ENCODE data around the gene SLC35C1. TPM values are rescaled to one million over a fixed set of nuclear protein-coding genes. Genes with fewer than 3 reads are reported as not detected.
"Not testable (repeated sequence)": the region's sequence is repeated elsewhere in the genome, so short reads cannot be mapped to it uniquely, and the experiment has no call there.

Gene SLC35C1
- total and polyA plus RNA-seq, 5 donors from 2014 or later, result 8.1 to 18.4 (median 12.4) TPM

- DNase-seq; H3K27me3 Mint-ChIP-seq; H3K27ac Mint-ChIP-seq; ATAC-seq (ENCODE audit: low read depth in 2 of 2); H3K27ac ChIP-seq (ENCODE audit: insufficient read depth, low read length, poor library complexity, severe bottlenecking); H3K27me3 ChIP-seq (ENCODE audit: control insufficient read depth, insufficient read depth, low read length); H3K9me3 ChIP-seq (ENCODE audit: control insufficient read depth in 2 of 2, low read length in 2 of 2); H3K9me3 Mint-ChIP-seq; H3K4me3 ChIP-seq (ENCODE audit: low read depth, low read length): not testable (repeated sequence)
- H3K4me1 ChIP-seq (ENCODE audit: control insufficient read depth, insufficient read depth, low read length, poor library complexity, severe bottlenecking), result peaks cover 46% of the 10 kb centered on the region
- Mint-ChIP-seq H3K36me3 (peaks cover 12% of the 10 kb centered on the region), H3K4me3 (peak overlapping the region in 2 of 4 donors; percentile 27 to 99), H3K4me1 (peaks cover 10 to 54% (median 36%) of the 10 kb centered on the region in 4 donors)
- peaks cover 20% of the 10 kb centered on the region for H3K36me3 ChIP-seq (ENCODE audit: control insufficient read depth, insufficient read depth, low read length)
These were observed 3.5 kb downstream of the SLC35C1 start for GRCh38 chr11:45808427-45808826.

GRCh38 chr11:45809456-45810395 is 4.8 kb downstream of the SLC35C1 start:
- H3K36me3 Mint-ChIP-seq, result peaks cover 12% of the 10 kb centered on the region
- no peaks in the 10 kb centered on the region for H3K27me3 ChIP-seq (ENCODE audit: control insufficient read depth, insufficient read depth, low read length)
- peak overlapping the region; percentile 39 to 77 (median 56) for H3K27ac Mint-ChIP-seq
- H3K36me3 ChIP-seq (ENCODE audit: control insufficient read depth, insufficient read depth, low read length), result peaks cover 20% of the 10 kb centered on the region
- H3K9me3 ChIP-seq (ENCODE audit: control insufficient read depth in 2 of 2, low read length in 2 of 2), result no peaks in the 10 kb centered on the region
- H3K9me3 Mint-ChIP-seq, result no peaks in the 10 kb centered on the region
- H3K4me1 Mint-ChIP-seq, result peaks cover 10 to 51% (median 35%) of the 10 kb centered on the region in 4 donors
- peak overlapping the region in 3 of 4 donors; percentile 59 to 99 (median 74) for H3K4me3 Mint-ChIP-seq
- H3K27ac ChIP-seq (ENCODE audit: insufficient read depth, low read length, poor library complexity, severe bottlenecking), result no peak overlapping the region
- no peak overlapping the region for H3K4me3 ChIP-seq (ENCODE audit: low read depth, low read length)
- DNase-seq (no peak), ATAC-seq (ENCODE audit: low read depth in 2 of 2) (no peak)
- H3K27me3 Mint-ChIP-seq, result no peaks in the 10 kb centered on the region
- peaks cover 35% of the 10 kb centered on the region for H3K4me1 ChIP-seq (ENCODE audit: control insufficient read depth, insufficient read depth, low read length, poor library complexity, severe bottlenecking)

- DNase-seq (no peak), ATAC-seq (ENCODE audit: low read depth in 2 of 2) (no peak)
- Histone ChIP-seq H3K4me3 (ENCODE audit: low read depth, low read length) (no peak overlapping the region), H3K9me3 (ENCODE audit: control insufficient read depth in 2 of 2, low read length in 2 of 2) (no peaks in the 10 kb centered on the region), H3K4me1 (ENCODE audit: control insufficient read depth, insufficient read depth, low read length, poor library complexity, severe bottlenecking) (peaks cover 31% of the 10 kb centered on the region), H3K27me3 (ENCODE audit: control insufficient read depth, insufficient read depth, low read length) (no peaks in the 10 kb centered on the region), H3K36me3 (ENCODE audit: control insufficient read depth, insufficient read depth, low read length) (peaks cover 20% of the 10 kb centered on the region), H3K27ac (ENCODE audit: insufficient read depth, low read length, poor library complexity, severe bottlenecking) (no peak overlapping the region)
- Mint-ChIP-seq H3K4me1 (peaks cover 10 to 50% (median 34%) of the 10 kb centered on the region in 4 donors), H3K4me3 (no peak overlapping the region), H3K27me3 (no peaks in the 10 kb centered on the region), H3K9me3 (no peaks in the 10 kb centered on the region), H3K27ac (peak overlapping the region; percentile 39 to 77 (median 56)), H3K36me3 (peaks cover 12% of the 10 kb centered on the region)
These were observed 5.6 kb downstream of the SLC35C1 start for GRCh38 chr11:45810431-45811108.

- ATAC-seq (ENCODE audit: low read depth in 2 of 2), result no peak
- Histone ChIP-seq H3K36me3 (ENCODE audit: control insufficient read depth, insufficient read depth, low read length) (peaks cover 20% of the 10 kb centered on the region), H3K9me3 (ENCODE audit: control insufficient read depth in 2 of 2, low read length in 2 of 2) (no peaks in the 10 kb centered on the region), H3K4me3 (ENCODE audit: low read depth, low read length) (no peak overlapping the region), H3K4me1 (ENCODE audit: control insufficient read depth, insufficient read depth, low read length, poor library complexity, severe bottlenecking) (peaks cover 26% of the 10 kb centered on the region), H3K27me3 (ENCODE audit: control insufficient read depth, insufficient read depth, low read length) (no peaks in the 10 kb centered on the region), H3K27ac (ENCODE audit: insufficient read depth, low read length, poor library complexity, severe bottlenecking) (no peak overlapping the region)
- Mint-ChIP-seq H3K4me3 (no peak overlapping the region), H3K27ac (no peak overlapping the region), H3K4me1 (peaks cover 10 to 45% (median 32%) of the 10 kb centered on the region in 4 donors), H3K36me3 (peaks cover 12% of the 10 kb centered on the region), H3K27me3 (no peaks in the 10 kb centered on the region), H3K9me3 (no peaks in the 10 kb centered on the region)
- DNase-seq, result no peak
These were observed 6.1 kb downstream of the SLC35C1 start for GRCh38 chr11:45811109-45811435.

GRCh38 chr11:45811571-45812290 is 6.8 kb downstream of the SLC35C1 start:
- DNase-seq (no peak), ATAC-seq (ENCODE audit: low read depth in 2 of 2) (no peak)
- Mint-ChIP-seq H3K9me3 (no peaks in the 10 kb centered on the region), H3K27me3 (no peaks in the 10 kb centered on the region), H3K4me3 (no peak overlapping the region), H3K36me3 (peaks cover 9% of the 10 kb centered on the region), H3K27ac (peak overlapping the region in 1 of 3 donors; percentile 35), H3K4me1 (peaks cover 10 to 38% (median 26%) of the 10 kb centered on the region in 4 donors)
- H3K27me3 ChIP-seq (ENCODE audit: control insufficient read depth, insufficient read depth, low read length), result no peaks in the 10 kb centered on the region
- H3K9me3 ChIP-seq (ENCODE audit: control insufficient read depth in 2 of 2, low read length in 2 of 2), result no peaks in the 10 kb centered on the region
- H3K4me3 ChIP-seq (ENCODE audit: low read depth, low read length), result no peak overlapping the region
- peaks cover 20% of the 10 kb centered on the region for H3K36me3 ChIP-seq (ENCODE audit: control insufficient read depth, insufficient read depth, low read length)
- peaks cover 20% of the 10 kb centered on the region for H3K4me1 ChIP-seq (ENCODE audit: control insufficient read depth, insufficient read depth, low read length, poor library complexity, severe bottlenecking)
- no peak overlapping the region for H3K27ac ChIP-seq (ENCODE audit: insufficient read depth, low read length, poor library complexity, severe bottlenecking)

GRCh38 chr11:45812581-45813548 is 7.9 kb downstream of the SLC35C1 start:
- ATAC-seq (ENCODE audit: low read depth in 2 of 2) (no peak), DNase-seq (no peak)
- Histone ChIP-seq H3K4me1 (ENCODE audit: control insufficient read depth, insufficient read depth, low read length, poor library complexity, severe bottlenecking) (peaks cover 8% of the 10 kb centered on the region), H3K4me3 (ENCODE audit: low read depth, low read length) (no peak overlapping the region), H3K27ac (ENCODE audit: insufficient read depth, low read length, poor library complexity, severe bottlenecking) (no peak overlapping the region), H3K9me3 (ENCODE audit: control insufficient read depth in 2 of 2, low read length in 2 of 2) (no peaks in the 10 kb centered on the region), H3K36me3 (ENCODE audit: control insufficient read depth, insufficient read depth, low read length) (peaks cover 17% of the 10 kb centered on the region), H3K27me3 (ENCODE audit: control insufficient read depth, insufficient read depth, low read length) (no peaks in the 10 kb centered on the region)
- H3K27me3 Mint-ChIP-seq, result no peaks in the 10 kb centered on the region
- H3K9me3 Mint-ChIP-seq, result no peaks in the 10 kb centered on the region
- peaks cover 15 to 27% (median 17%) of the 10 kb centered on the region in 4 donors for H3K4me1 Mint-ChIP-seq
- peak overlapping the region in 1 of 4 donors; percentile 17 for H3K4me3 Mint-ChIP-seq
- peaks cover 9% of the 10 kb centered on the region for H3K36me3 Mint-ChIP-seq
- peak overlapping the region in 1 of 3 donors; percentile 65 for H3K27ac Mint-ChIP-seq

GRCh38 chr11:45815747-45816146 is 10.8 kb downstream of the SLC35C1 start:
- Mint-ChIP-seq H3K4me3 (no peak overlapping the region), H3K27ac (no peak overlapping the region), H3K27me3 (no peaks in the 10 kb centered on the region), H3K36me3 (no peaks in the 10 kb centered on the region), H3K9me3 (no peaks in the 10 kb centered on the region), H3K4me1 (peaks cover 0 to 5% (median 0%) of the 10 kb centered on the region in 4 donors)
- Histone ChIP-seq H3K9me3 (ENCODE audit: control insufficient read depth in 2 of 2, low read length in 2 of 2) (no peaks in the 10 kb centered on the region), H3K4me1 (ENCODE audit: control insufficient read depth, insufficient read depth, low read length, poor library complexity, severe bottlenecking) (no peaks in the 10 kb centered on the region), H3K27me3 (ENCODE audit: control insufficient read depth, insufficient read depth, low read length) (no peaks in the 10 kb centered on the region), H3K4me3 (ENCODE audit: low read depth, low read length) (no peak overlapping the region), H3K27ac (ENCODE audit: insufficient read depth, low read length, poor library complexity, severe bottlenecking) (no peak overlapping the region), H3K36me3 (ENCODE audit: control insufficient read depth, insufficient read depth, low read length) (peaks cover 13% of the 10 kb centered on the region)
- no peak for DNase-seq
- ATAC-seq (ENCODE audit: low read depth in 2 of 2), result no peak
